H1 (cell line): ENCODE results near the gene OGFOD3. TPM values are rescaled to one million over a fixed set of nuclear protein-coding genes. Genes with fewer than 3 reads are reported as not detected.
A peak's percentile ranks its signal among the peaks of the same experiment; 100 is the strongest.

Source experiments
- ASH2L ChIP-seq: fragments of 200-600, 300-600 bp; sonication (generic); IDR thresholded peaks from one replicate; pipeline ENCODE4 v1.7.1; 2017; ENCODE audit warnings: low read length
- BACH1 ChIP-seq: IDR thresholded peaks from 2 replicates; pipeline ENCODE4 v1.6.1; 2012; ENCODE audit warnings: low read length, improper control_type of control experiment
- BCL11A ChIP-seq, 2 experiments: IDR thresholded peaks; one replicate each; pipeline ENCODE4 v1.6.1; 2011; ENCODE audit warnings: low read depth in 2 of 2, low read length in 2 of 2, mild to moderate bottlenecking in 2 of 2
- CHD2 ChIP-seq: IDR thresholded peaks from 2 replicates; pipeline ENCODE4 v1.6.1; 2012; ENCODE audit warnings: low read length, improper control_type of control experiment
- CREB1 ChIP-seq: IDR thresholded peaks from 2 replicates; pipeline ENCODE4 v1.6.1; 2012; ENCODE audit warnings: inconsistent platforms
- CTBP2 ChIP-seq: IDR thresholded peaks from 2 replicates; pipeline ENCODE4 v1.7.0; 2011; ENCODE audit warnings: borderline replicate concordance, mild to moderate bottlenecking, moderate library complexity, mixed read lengths, low read length; ENCODE audit not compliant: insufficient read depth, insufficient read length
- EGR1 ChIP-seq: IDR thresholded peaks from 2 replicates; pipeline ENCODE4 v1.6.1; 2011; ENCODE audit warnings: low read depth, low read length, borderline replicate concordance
- EP300 ChIP-seq, 2 experiments: IDR thresholded peaks; 1 replicate in 1 of 2; 2 replicates in 1 of 2; pipeline ENCODE4 v1.6.1; 2011 to 2012; ENCODE audit warnings: low read depth in 2 of 2, low read length in 2 of 2, mild to moderate bottlenecking in 2 of 2, borderline replicate concordance in 1 of 2, inconsistent platforms in 1 of 2, moderate library complexity in 1 of 2
- EZH2 ChIP-seq: fragments of 200-600 bp; sonication (generic); IDR thresholded peaks from 2 replicates; pipeline ENCODE4 v1.7.1; 2012; ENCODE audit warnings: low read depth, mild to moderate bottlenecking, moderate library complexity, low read length, inconsistent platforms; ENCODE audit not compliant: severe bottlenecking
- FOSL1 ChIP-seq: IDR thresholded peaks from 2 replicates; pipeline ENCODE4 v1.6.1; 2011; ENCODE audit warnings: mild to moderate bottlenecking, low read depth, low read length, moderate library complexity; ENCODE audit not compliant: insufficient read depth
- JUND ChIP-seq: IDR thresholded peaks from 2 replicates; pipeline ENCODE4 v1.6.1; 2011; ENCODE audit warnings: mild to moderate bottlenecking, improper control_type of control experiment, low read length
- KDM1A ChIP-seq: fragments of 200-600, 300-600 bp; sonication (generic); IDR thresholded peaks from 2 replicates; pipeline ENCODE4 v1.7.1; 2016; ENCODE audit warnings: mild to moderate bottlenecking, low read length, borderline replicate concordance
- KDM4A ChIP-seq: IDR thresholded peaks from one replicate; pipeline ENCODE4 v1.7.1; 2012; ENCODE audit warnings: low read depth, mild to moderate bottlenecking, moderate library complexity, low read length, inconsistent platforms; ENCODE audit not compliant: severe bottlenecking
- MAFK ChIP-seq: IDR thresholded peaks from 2 replicates; pipeline ENCODE4 v1.6.1; 2012; ENCODE audit warnings: low read depth, mild to moderate bottlenecking, improper control_type of control experiment, low read length
- PHF8 ChIP-seq: fragments of 200-600 bp; sonication (generic); conservative IDR thresholded peaks from 2 replicates; pipeline ENCODE4 v1.7.1; 2012; ENCODE audit warnings: low read depth, mild to moderate bottlenecking, inconsistent platforms, low read length, moderate library complexity
- RFX5 ChIP-seq: IDR thresholded peaks from 2 replicates; pipeline ENCODE4 v1.6.1; 2011; ENCODE audit warnings: low read depth, low read length, improper control_type of control experiment, borderline replicate concordance
- SIRT6 ChIP-seq: IDR thresholded peaks from one replicate; pipeline ENCODE4 v1.7.1; 2012; ENCODE audit warnings: low read length, inconsistent platforms
- SP2 ChIP-seq: IDR thresholded peaks from 2 replicates; pipeline ENCODE4 v1.6.1; 2012; ENCODE audit warnings: mild to moderate bottlenecking, low read length, inconsistent platforms
- SRF ChIP-seq: IDR thresholded peaks from 2 replicates; pipeline ENCODE4 v1.6.1; 2011; ENCODE audit warnings: mild to moderate bottlenecking, low read depth, low read length, moderate library complexity
- TAF1 ChIP-seq: IDR thresholded peaks from 2 replicates; pipeline ENCODE4 v1.6.1; 2011; ENCODE audit warnings: mild to moderate bottlenecking, low read depth, low read length
- TBP ChIP-seq: IDR thresholded peaks from 2 replicates; pipeline ENCODE4 v1.6.1; 2011; ENCODE audit warnings: low read depth, low read length, improper control_type of control experiment
- polyA plus RNA-seq, 7 experiments: library from polyadenylated mRNA; depleted of rRNA in 3 of 7; stranded (reverse) in 5 of 7; unstranded in 2 of 7; fragments of >200 nt in 5 of 7; fragments of 200-250 nt in 2 of 7; gene quantifications; 1 replicate in 5 of 7; 2 replicates in 1 of 7; 4 replicates in 1 of 7; pipeline versions ENCODE4 v1.2.1 to v1.2.3, GENCODE V29; 2011 to 2013; ENCODE audit warnings: missing spikeins in 2 of 7, mixed read lengths in 2 of 7
- total RNA-seq: library from RNA; stranded (reverse); fragmentation: NEBNext Ultra II Directional; extraction: Animal tissue kit (Norgen Biotek cat#: 25700); gene quantifications from 2 replicates; pipeline ENCODE4 v1.2.1, GENCODE V29; 2021
- TF ChIP-seq, protein P1 (sequence below), 3 experiments: IDR thresholded peaks; 1 replicate in 2 of 3; 2 replicates in 1 of 3; pipeline versions ENCODE4 v1.5.1 to v1.6.1; 2011; ENCODE audit warnings: low read length in 3 of 3, mild to moderate bottlenecking in 3 of 3, inconsistent platforms in 2 of 3, low read depth in 1 of 3, moderate library complexity in 1 of 3; ENCODE audit not compliant: insufficient read depth in 1 of 3; ENCODE audit errors: control extremely low read depth in 1 of 3

OGFOD3 gene
- total and polyA plus RNA-seq, 2 of the 8 experiments (the other 6 are each of a cell fraction or from before 2014, with no cell fraction given), result 21.1 to 21.8 TPM

DNA sequence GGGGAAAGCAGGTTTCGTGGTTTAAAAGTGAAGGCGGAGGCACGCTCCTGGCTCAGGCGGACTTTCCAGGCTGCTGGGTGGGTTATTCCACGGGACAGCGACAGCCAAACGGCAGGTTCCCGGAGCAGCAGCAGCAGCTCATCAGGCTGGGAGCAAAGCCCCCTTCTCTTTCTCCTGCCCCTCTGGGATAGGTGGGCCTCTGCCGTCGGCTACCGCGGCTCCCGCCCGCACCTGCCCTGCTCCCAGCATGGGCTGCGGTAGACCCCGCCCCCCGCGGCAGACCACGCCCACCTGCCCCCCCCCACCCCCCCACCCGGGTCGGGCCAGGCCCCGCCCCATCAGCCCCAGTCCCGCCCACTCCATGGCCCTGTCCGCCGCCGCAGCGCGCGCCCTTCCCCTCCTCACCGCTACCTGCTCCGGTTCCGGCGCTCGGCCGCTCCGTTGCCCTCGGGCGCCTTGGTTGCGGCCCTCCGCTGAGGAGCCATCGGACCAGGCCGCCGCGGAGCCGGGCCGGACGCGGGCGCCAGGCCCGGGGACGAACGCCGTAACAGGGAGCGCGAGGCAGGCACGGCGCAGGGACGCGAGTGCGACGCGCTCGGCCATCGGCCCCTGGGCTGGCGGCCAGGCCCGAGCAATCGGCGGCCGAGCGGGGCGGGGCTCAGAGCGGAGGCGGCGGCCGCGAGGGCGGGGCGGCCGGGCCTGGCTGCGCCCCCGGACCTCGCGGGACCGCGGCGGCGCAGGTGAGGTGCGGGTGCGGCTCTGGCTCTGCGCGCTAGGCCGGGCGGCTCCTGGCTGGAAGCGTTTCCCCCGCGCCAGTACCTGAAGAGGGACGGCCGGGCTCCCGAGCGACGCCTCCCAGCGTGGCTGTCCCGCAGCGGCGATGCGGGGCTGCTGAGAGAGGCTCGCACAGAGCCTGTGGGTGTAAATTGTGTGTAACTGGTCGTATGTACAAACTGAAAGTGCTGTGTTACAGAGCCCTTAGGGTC, at the start of gene OGFOD3, which contains the start of gene HEXD (continued):
- TF ChIP-seq TBP, result no peak
- TF ChIP-seq EP300 (IDR thresholded peaks at IDR 0.05; ENCODE audit: borderline replicate concordance in 1 of 2, low read depth in 2 of 2, low read length in 2 of 2), result no peak
- TF ChIP-seq, protein P1, sequence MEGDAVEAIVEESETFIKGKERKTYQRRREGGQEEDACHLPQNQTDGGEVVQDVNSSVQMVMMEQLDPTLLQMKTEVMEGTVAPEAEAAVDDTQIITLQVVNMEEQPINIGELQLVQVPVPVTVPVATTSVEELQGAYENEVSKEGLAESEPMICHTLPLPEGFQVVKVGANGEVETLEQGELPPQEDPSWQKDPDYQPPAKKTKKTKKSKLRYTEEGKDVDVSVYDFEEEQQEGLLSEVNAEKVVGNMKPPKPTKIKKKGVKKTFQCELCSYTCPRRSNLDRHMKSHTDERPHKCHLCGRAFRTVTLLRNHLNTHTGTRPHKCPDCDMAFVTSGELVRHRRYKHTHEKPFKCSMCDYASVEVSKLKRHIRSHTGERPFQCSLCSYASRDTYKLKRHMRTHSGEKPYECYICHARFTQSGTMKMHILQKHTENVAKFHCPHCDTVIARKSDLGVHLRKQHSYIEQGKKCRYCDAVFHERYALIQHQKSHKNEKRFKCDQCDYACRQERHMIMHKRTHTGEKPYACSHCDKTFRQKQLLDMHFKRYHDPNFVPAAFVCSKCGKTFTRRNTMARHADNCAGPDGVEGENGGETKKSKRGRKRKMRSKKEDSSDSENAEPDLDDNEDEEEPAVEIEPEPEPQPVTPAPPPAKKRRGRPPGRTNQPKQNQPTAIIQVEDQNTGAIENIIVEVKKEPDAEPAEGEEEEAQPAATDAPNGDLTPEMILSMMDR (IDR thresholded peaks at IDR 0.05; ENCODE audit: control extremely low read depth in 1 of 3, insufficient read depth in 1 of 3, low read depth in 1 of 3, low read length in 3 of 3), result no peak
- TF ChIP-seq RFX5, result no peak
- no peak for TF ChIP-seq CHD2
- no peak for TF ChIP-seq BCL11A (IDR thresholded peaks at IDR 0.05; ENCODE audit: low read depth in 2 of 2, low read length in 2 of 2)
- peak; percentile 75 for TF ChIP-seq ASH2L
- peak; percentile 97 for TF ChIP-seq SRF
- peak; percentile 99 for TF ChIP-seq PHF8
- TF ChIP-seq CTBP2, result no peak
- TF ChIP-seq SIRT6, result no peak
- TF ChIP-seq SP2, result no peak
- peak; percentile 54; the same call in 1 of the 2 replicates for TF ChIP-seq FOSL1
- peak; percentile 63 for TF ChIP-seq BACH1
- no peak for TF ChIP-seq MAFK
- peak; percentile 62; the same call in 1 of the 2 replicates for TF ChIP-seq CREB1
- TF ChIP-seq EZH2, result no peak
- no peak for TF ChIP-seq KDM1A
- TF ChIP-seq KDM4A, result peak; percentile 94
- TF ChIP-seq EGR1, result peak; percentile 67
- peak; percentile 86 for TF ChIP-seq TAF1
- TF ChIP-seq JUND, result no peak
